Kasumi-1 (cell line): ENCODE measurements around the gene AGBL2.
"Not testable (repeated sequence)": the region's sequence is repeated elsewhere in the genome, so short reads cannot be mapped to it uniquely, and the experiment has no call there.

Source experiments
- DNase-seq, 2 experiments: peaks; one replicate each; lab custom pipeline; 2025; lab: John Stamatoyannopoulos, UW

The AGBL2 gene, protein sequence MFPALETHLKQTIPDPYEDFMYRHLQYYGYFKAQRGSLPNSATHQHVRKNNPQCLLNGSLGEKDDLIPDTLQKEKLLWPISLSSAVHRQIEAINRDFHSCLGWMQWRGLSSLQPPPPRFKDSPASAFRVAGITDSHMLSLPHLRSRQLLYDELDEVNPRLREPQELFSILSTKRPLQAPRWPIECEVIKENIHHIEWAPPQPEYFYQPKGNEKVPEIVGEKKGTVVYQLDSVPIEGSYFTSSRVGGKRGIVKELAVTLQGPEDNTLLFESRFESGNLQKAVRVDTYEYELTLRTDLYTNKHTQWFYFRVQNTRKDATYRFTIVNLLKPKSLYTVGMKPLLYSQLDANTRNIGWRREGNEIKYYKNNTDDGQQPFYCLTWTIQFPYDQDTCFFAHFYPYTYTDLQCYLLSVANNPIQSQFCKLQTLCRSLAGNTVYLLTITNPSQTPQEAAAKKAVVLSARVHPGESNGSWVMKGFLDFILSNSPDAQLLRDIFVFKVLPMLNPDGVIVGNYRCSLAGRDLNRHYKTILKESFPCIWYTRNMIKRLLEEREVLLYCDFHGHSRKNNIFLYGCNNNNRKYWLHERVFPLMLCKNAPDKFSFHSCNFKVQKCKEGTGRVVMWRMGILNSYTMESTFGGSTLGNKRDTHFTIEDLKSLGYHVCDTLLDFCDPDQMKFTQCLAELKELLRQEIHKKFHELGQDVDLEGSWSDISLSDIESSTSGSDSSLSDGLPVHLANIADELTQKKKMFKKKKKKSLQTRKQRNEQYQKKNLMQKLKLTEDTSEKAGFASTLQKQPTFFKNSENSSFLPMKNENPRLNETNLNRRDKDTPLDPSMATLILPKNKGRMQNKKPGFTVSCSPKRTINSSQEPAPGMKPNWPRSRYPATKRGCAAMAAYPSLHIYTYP

DNA sequence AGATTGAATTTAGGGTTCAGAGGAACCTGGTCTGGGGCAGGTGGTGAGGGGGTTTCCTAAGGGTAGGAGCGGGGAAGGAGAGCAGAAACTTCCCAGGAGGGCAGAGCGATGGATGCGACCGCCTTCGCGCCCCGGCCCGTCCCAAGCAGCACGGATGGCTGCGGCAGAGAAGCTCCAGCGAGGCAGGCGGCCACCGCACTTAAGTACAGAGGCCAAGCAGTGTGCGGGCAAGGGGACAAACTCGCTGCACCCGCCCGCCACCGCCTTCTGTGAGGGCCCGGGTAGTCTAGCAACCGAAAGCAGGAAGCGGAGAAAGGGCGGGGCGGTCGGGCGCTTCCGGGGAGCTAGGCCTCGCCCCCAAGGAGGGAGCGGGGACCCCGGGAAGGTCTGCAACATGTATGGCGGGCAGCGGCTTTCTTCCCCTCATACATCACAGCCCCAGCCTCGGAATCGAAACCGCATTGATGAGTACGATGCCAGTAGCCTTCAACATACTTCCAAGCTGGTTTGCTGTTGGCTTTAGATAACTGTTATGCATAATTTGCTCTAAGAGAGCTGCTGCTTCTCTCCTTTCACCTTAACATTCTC, at the start of gene AGBL2:
AGBL2 (minus strand) TSS at position 288 of the 588 bp plus-strand sequence. CDS start 719 bp downstream, outside the sequence.
- peak; percentile 79 to 85 for DNase-seq

DNA sequence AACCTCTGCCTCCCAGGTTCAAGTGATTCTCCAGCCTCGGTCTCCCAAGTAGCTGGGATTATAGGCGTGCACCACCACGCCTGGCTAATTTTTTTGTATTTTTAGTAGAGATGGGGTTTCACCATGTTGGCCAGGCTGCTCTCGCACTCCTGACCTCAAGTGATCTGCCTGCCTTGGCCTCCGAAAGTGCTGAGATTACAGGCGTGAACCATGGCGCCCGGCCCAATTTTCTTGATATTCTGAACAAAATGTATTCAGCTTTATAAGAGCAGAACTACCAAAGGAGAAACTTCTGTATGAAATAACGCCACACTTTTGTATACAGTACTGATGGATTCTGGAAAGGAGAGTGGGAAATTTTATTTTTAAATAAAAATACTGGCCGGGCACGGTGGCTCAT, 44.1 kb upstream of the AGBL2 start:
- not testable (repeated sequence) for DNase-seq

DNA sequence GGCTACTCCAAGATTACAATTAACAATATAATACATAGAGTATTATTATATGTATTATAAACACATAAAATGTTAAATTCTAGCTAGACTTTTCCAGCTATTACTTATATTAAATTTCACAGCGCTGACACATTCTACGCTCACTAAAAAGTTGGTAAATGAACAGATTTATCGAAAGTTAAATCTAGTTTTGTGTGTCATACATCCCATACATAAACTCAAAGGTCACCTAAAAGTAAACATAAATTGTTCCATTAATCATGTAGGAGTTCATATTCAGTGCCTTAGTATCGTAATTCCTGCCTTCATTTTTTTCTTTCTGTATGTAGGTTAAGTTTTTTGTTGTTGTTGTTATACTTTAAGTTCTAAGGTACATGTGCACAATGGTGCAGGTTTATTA, 41.0 kb upstream of the AGBL2 start:
- DNase-seq, result no peak

DNA sequence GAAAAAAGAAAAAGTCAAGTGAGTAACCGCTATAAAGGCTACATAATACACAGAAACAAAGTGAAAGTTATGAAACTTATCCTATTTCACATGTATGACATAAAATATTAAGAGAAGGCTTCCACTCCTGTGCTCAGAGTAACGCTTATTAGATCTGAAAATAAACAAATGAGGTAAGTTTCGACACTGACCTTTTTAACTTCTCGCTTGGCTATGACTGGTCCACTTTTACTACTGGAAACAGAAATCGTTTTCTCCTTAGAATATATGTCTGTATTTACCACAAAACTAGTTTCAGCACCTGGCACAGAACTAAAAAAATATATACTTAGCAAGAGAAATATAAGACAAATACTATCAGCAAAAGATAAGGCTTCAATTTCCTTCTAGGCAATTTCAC, 35.6 kb upstream of the AGBL2 start:
- no peak for DNase-seq

DNA sequence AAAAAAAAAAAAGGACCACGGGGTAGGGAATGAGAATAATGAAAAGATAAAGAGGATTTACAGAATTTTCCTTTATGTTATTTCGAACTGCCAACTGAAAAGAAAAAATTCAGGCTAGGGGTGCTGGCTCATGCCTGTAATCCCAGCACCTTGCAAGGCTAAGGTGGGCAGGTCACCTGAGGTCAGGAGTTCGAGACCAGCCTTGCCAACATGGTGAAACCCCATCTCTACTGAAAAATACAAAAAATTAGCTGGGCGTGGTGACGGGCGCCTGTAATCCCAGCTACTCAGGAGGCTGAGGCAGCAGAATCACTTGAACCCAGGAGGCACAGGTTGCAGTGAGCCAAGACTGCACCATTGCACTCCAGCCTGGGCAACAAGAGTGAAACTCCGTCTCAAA, 27.3 kb upstream of the AGBL2 start:
- not testable (repeated sequence) for DNase-seq

DNA sequence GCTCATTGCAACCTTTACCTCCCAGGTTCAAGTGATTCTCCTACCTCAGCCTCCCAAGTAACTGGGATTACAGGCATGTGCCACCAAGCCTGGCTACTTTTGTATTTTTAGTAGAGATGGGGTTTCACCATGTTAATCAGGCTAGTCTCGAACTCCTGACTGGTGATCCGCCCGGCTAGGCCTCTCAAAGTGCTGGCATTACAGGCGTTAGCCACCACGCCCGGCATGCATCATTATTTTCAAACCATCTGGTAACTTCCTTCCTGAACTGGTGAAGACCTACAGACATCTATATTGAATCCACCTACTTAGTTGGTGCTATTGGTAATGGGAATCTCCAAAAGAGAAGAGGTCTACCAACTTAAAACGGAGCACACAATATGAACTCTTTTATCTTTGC, 22.6 kb upstream of the AGBL2 start:
- not testable (repeated sequence) for DNase-seq

DNA sequence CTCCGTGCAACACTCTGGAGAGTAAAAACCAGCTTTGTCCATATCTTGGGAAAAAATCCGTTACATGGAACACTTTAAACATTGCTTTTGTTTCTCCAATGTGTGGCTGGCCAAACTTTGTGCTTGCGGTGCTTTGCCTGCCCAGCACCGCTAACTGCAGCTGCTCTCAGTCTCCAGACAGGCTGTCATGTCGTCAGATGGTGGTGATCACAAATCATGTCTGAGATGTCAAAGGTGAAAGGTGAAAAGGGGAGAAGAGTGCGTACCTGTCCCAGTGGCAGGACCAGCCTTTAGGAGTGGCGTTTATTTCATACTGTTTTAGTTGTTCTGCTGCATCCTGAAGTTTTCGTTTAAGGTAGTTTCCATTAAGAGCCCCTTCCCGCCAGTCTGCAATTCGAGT, 17.1 kb upstream of the AGBL2 start:
- no peak for DNase-seq

DNA sequence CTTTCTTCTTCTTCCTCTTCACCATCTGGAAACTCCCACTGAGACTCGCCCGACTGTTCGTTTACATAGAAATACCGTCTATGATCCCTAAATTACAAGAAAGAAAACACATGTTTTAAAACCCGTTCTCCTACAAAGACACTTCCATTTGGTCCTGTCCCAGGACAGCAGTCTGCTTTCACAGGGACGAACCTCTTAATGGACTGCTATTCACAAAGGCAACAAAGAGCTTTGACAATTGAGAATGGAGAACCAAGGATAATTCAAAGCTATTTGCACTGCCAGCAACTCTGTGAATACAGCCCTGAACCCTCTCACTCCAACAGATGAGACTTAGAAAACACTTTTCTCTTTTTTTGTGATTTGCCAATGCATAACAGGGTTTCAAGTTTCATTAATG, 16.3 kb upstream of the AGBL2 start:
- no peak for DNase-seq

DNA sequence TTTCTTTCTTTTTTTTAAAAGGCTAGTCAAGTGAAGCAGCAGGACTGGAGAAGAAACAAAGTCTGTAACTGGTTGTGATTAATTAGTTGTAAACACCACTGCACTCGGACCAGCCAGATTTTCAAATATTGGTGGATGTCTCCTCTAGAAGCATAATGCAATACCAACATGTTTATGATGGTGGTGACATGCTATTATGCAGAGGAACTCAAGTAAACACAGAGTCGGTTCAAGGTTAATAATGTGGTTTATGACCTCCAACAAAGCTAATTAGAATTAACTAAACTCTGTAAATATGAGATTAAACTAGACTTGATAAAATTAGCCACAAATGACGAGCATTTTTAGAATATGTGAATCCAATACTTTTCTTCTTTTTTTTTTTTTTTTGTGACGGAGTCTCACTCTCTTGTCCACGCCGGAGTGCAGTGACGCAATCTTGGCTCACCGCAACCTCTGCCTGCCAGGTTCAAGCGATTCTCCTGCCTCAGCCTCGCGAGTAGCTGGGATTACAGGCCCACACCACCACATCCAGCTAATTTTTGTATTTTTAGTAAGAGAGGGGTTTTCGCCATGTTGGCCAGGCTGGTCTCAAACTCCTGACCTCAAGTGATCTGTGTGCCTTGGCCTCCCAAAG, 11.8 kb upstream of the AGBL2 start:
- no peak for DNase-seq

DNA sequence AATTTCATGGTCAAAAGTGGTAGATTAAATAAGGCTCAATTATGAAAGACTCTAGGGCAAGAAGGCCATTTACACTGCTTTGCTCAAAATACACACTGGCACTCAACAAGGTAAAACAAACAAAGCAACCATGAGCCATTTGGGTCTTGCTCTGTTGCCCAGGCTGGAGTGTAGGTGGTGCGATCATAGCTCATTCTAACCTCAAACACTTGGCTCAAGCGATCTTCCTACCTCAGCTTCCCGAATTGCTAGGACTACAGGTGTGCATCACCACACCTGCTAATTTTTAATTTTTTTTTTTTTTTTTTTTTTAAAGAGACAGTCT, 10.9 kb upstream of the AGBL2 start:
- DNase-seq, result no peak

DNA sequence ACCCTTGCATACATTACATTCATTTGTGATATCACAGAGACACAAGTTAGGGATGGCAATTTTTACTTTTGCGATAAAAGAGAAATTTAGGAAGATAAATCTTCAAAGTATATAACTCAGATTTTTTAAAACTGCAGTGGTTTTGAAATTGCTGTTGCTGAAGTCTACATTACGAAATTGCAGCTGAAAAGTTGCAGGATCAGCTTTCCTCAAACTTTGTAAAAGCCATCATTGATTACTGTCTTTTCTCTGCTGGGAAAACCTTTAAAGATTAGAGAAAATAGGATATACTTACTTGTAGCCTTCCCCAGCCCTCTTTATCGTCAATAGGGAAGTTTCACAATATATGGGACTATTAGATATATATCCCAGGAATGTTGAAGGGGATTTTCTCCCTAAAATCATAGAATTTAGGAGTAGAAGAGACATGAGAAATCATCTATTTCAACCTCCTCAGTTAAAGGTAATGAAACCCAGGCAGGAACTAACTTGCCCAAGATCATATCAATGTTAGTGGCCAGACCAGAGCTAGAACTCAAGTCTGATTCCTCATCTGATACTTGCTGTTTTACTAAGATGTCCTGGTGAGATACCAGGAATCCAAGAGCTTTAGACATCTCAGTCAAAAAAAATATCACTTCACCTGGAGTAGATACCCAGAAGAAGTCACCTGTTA, 10.4 kb upstream of the AGBL2 start:
- no peak for DNase-seq

DNA sequence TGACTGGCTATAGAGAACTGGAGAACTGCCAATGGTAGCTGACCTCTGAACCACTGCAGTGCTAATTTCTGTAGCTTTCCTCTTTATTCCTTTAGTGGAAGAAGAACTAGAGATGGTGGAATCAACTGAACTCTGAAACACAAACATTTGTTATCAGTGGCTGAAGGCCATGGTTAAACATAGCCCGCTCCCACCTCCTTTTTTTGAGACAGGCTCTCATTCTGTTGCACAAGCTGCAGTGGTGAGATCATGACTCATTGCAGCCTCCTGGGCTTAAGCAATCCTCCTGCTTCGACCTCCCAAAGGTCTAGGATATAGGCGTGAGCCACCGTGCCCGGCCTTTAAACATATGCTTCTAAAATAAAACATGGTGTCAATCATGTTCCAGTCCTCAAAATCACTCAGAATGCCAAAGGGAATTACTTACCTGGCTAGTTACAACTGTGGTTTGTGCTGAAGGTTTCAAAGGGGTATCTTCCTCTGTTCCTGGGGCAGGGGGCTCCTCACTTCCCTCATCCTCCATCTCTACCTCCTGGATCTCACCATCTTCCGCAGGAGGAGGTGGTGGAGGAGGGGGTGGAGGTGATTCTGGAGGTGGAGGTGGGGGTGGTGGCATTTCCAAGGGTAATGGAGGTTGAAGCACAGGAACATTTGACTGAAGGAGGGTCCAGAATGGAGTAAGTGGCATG, 9.0 kb upstream of the AGBL2 start:
- peak; percentile 27 to 38 for DNase-seq

DNA sequence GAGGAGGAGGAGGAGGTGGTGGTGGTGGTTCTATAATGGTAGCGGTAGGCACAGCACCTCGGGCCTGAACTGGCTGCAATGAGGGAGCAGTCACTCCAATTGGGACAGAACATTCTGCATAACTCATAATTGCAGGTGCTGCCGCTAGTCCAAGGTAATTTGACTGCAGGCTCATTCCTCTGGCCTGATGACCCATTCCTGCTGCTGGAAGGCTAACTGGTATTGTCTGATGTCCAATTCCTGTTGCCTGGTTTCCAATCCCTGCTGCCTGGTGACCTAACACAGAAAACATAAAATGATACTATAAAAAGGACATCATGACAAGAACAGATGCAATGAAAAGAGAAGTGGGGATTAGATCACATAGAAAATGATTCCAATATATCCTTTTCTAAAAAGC, 7.9 kb upstream of the AGBL2 start:
- no peak for DNase-seq

DNA sequence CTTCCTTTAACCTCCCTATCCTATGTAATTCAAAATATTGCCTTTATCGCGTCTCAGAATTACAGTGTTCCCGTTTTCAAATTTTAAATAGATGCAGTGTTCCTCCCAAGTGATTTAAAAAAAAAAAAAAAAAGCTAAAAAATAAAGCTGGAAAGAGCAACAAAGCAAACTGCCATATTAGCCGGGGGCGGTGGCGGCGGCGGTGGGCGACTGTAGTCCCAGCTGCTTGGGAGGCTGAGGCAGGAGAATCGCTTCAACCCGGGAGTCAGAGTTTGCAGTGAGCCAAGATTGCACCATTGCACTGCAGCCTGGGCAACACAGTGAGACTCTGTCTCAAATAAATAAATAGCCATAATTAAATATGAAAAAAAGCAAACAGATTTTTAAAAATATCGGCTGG, 5.5 kb upstream of the AGBL2 start:
- DNase-seq, result no peak

DNA sequence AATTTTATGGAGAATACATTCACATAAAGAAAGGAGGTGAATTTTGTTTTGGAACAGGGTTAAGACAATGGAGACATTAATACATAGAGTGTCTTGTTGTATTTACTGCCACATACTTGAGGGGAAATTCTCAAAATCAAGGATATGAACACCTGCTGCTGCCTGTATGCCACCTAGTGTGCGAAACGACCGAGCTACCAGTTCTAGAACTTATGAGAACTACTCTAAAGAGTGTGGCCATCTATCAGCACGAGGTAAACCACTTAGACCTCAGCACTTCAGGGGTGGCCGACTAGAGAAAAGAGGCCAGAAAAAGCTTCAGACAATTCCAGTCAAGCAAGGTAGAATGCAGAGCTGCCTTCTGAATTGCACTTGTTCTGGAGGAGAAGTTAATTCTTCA, 1.5 kb upstream of the AGBL2 start:
- no peak for DNase-seq

DNA sequence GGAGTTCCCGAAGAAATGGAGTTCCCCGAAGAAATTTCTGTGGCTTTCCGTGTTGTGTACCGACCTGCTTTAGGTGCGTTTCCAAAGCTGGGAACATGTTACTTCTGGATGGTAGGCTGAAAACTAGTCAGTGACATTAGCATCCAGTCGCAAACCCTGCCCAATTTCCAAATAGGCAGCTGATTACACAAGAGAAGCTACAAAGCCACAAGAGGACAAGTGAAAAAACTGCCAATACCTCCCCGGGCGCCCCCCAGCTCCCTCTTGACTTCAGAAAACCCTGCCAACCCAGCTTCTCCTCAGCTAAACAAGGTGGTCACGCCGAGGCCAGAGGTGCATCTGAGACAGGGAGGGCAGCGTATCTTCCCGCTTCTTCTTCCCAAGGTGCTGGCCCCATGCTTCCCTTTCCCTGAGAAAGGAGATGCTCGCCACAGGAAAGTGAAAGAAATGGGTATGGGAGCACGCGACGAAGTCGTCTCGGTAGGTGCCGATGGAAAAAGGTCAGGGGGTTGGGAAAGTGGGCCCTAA, 551 bp downstream of the AGBL2 start:
- DNase-seq, result peak; percentile 18 to 30

DNA sequence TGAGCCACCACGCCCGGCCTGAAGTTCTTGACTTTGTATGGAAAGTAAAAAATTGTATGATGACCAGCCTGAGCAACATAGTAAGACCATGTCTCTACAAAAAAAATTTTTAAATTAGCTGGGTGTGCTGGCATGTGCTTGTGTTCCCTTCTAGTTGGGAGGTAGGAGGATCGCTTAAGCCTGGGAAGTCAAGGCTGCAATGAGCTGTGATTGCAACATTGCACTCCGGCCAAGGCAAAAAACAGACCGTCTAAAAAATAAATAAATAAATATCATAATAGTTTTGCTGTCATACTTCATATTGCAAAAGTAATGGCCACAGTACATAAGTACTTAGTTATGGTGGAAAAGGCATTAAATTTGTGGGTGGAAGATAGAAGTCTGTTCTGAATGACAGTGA, 3.4 kb downstream of the AGBL2 start:
- no peak for DNase-seq

DNA sequence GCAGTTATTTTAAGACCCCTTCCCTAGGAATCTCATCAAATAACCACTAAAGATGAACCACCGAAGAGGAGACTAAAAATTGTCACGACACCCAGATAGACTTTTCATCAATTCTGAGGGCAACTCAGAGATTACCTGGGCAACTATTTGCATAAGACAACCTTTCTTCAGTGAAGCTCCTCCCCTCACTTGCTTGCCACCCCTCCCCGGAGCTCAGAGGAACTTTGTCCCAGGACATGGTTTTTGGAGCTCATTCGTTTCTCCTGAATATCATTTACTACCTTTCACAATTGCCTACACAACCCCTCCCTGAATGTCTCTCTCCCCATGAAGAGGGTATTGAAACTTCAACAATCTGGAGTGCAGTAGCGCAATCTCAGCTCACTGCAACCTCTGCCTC, 3.9 kb downstream of the AGBL2 start:
- DNase-seq, result no peak

DNA sequence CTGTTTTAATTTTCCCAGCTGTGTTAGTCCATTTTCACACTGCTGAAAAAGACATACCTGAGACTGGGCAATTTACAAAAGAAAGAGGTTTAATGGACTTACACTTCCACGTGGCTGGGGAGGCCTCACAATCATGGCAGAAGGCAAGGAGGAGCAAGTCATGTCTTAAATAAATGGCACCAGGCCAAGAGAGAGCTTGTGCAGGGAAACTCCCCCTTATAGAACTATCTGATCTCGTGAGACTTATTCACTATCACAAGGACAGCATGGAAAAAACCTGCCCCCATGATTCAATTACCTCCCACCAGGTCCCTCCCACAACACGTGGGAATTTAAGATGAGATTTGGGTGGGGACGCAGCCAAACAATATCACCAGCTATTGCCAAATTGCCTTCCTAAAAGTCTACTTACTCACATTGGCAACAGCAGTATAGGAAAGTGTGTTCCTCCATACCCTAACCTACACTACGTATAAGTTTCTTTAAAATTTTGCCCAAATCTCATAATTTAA, 7.8 kb downstream of the AGBL2 start:
- not testable (repeated sequence) for DNase-seq

DNA sequence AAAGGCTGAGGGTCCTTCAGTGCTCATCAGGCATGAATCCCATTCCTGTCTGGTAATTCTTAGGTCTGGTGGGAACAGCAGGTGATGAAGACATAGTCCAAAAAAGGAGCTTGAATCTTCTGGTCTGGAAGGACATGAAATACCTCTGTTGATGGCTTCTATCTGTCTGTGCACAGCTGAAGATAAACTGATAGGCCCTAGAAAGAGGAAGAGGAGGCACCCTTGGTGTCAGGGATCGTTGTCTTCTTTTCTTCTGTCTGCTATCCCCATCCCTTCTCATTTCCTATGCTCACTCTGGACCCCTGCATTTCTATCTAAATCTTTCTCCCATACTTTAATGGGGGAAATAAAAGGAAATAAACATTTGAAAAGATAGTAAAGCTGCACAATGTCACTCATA, 9.4 kb downstream of the AGBL2 start:
- peak in 1 of 2 experiments; percentile 24 for DNase-seq

DNA sequence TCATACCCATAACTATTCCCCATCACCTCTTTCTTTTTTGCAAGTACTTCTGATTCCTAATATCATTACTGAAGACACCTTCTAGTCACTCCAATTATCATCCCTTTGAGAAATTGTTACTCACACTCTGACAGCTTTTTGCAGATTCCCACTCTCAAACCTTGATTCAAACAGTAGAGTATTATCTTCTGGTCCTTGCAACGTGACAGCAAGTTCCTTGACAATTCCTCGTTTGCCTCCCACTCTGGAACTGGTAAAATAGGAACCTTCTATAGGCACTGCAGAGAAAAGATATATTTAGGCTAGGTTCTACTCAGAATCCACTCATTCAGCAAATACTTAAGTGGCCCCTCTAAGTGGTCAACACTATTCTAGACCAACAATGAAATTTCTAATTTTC, 23.2 kb downstream of the AGBL2 start:
- no peak for DNase-seq
